ENCODE data around the gene HP1BP3.
A peak's percentile ranks its signal among the peaks of the same experiment; 100 is the strongest.

The HP1BP3 gene

DNA sequence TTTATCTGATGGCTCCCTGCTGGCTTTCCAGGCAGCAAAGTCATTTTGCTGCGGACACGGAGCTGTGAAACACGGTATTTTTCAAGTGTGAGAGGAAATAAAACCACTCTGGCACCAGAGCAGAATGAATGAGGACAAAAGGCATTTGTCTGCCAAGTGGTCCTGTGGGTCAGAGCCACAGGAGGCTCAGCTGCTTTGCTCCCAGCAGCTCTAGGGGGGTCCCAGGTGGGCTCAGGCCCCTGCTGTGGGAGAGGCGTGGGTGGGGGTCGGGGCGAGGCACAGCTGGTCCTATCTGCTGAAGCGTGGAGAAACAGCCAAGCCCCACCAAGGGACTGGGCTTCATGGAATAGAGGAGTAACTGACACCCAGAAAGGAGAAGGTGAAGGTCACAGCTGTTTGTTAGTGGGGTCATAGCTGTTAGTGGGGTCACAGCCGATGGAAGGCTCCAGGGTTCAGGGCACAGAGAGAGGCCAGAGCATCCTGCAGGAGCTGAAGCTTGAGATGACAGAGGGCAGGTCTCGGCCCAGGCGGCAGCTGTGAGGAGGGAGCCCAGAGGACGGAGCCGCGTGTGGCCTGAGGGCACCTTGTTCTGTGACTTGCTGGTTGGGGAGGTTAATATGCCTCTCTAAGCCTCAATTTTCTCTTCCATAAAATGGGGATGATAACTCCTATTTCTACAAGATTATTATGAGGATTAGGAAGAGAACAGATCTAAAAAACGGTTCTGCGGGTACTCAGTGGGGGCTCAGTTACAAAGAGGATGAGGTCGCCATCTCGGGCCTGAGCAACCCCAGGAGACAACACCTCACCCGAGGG is 76.4 kb downstream of the HP1BP3 start:
- DNase-seq = no peak

DNA sequence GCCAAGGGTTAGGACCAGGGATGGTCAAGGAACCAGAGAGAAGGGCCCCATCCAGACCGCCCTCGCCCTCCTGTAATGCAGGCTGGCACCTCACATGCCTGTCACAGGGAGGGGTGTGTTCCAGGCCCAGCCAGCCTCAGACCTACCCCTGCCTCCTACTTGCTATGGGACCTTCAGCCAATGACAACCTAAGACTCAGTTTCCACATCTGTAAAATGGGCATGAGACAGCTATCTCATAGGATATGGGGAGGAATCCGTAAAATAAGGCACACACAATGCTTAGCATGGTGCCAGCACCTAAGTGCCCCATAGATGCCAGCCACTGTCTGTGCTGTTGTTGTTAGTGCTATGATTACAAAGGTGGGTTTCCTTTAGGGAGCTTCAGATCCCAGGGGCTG is 77.2 kb downstream of the HP1BP3 start:
- no peak for DNase-seq

GRCh38 chr1:20708891-20709290 is 78.2 kb downstream of the HP1BP3 start:
- DNase-seq = no peak

GRCh38 chr1:20708057-20708456 is 79.0 kb downstream of the HP1BP3 start:
- DNase-seq = no peak

- DNase-seq = no peak
These were observed 80.3 kb downstream of the HP1BP3 start for GRCh38 chr1:20706841-20707240.

DNA sequence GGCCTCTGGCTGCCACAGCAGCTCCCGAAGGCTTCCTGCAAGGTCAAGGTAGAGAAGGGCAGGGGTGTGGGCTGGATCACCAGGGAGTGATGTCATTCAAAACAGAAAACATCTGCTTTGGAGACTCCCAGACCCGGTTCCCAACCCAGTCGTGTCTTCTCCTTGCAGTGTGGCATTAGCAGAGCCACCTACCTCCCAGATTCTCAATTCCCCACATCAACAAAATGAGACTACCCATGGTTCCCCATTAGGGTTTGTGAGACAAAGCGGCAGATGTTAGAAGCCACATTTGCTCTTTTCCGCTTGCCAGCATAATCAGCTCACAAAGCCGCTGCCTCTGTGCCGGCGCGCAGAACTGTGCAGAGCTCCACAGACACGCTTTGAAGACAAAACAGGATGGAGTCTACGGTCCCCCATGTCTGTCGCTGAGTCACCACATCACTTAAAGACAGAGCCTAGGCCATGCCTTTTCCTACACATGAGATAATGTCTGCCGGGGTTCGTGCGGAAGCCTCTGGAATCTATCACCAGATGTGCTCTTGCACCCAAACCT is 81.8 kb downstream of the HP1BP3 start:
- no peak for DNase-seq

DNA sequence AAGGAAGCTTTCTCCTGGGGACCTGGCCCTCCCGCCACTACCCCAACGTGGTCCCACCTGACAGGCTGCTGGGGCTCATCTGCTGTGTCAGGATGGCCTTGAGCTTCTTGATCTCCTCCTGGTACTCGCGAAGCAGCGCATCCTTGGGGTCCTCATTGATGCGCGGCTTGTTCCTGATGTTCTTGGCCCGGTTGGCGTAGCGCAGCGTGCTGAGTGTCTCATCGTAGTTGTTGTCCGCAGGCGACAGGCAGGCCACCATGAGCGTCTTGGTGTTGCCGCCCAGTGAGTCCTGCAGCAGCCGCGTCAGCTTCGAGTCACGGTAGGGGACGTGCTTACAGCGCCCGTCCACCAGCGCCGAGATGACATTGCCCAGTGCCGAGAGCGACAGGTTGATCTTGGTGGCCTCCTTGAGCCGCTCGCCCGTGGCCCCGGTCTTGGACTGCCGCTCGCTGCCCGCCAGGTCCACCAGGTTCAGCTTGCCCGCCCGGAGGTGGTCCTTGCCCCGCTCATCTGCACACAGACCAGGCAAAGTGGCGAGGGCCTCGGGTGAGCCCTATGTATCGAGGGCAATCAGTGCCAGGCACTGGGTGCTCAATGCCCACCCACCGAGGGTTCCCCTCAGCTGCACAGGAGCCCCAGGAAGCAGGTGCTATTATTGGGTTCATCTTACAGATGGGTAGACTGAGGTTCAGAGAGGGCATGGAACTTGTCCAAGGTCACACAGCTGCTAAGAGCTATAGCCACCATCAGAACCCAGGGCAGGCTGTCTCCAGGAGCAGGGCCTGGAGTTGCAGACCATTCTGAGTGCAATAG is 82.5 kb downstream of the HP1BP3 start:
- no peak for DNase-seq

- DNase-seq = no peak
These were observed 83.9 kb downstream of the HP1BP3 start for GRCh38 chr1:20703124-20703756.

DNA sequence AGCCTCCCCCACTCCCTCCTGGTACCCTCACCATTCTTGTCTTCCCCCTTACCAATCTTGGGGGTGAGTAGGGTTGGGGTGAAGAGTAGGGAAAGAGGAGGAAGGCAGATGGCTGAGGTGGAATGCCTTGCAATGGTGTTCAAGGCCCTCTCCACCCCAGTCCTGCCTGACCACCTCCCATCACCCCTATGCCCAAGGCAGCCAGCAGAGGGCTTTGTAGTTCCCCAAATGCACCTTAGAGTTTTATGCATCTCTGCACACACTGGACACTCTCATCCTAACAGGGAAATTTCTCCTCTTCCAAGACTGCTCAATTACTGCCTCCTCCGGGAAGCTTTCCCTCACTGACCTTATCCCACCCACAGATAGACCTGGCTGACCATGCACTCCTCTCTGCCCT is 84.7 kb downstream of the HP1BP3 start:
- no peak for DNase-seq

- no peak for DNase-seq
These were observed 85.3 kb downstream of the HP1BP3 start for GRCh38 chr1:20701847-20702246.

GRCh38 chr1:20701446-20701845 is 85.7 kb downstream of the HP1BP3 start:
- DNase-seq = no peak

DNA sequence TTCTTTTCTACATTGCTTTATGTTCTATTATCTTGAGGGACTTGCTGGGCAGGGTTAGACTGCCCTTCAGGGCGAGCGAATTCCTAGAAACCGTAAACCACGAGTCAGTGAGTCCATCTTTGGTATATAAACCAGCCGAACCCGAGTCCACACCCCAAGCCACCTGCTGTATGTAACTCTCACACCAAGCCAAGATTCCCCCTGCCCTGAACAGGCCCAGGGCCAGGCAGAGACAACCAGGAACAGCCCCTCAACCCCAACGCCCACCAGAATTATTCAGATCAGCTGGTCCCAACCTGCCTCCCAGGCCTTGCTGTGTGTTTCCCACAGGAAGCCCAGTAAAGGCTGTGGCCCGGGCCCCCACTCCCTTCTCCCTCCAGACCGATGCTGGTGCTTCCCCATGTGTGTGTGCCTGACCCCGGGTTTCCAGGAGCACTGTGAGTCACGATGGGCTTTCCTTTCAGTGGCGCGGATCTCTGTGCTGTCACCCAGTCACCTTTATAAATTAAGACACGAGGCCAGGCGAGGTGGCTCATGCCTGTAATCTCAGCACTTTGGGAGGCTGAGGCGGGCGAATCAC is 86.4 kb downstream of the HP1BP3 start:
- no peak for DNase-seq

GRCh38 chr1:20699558-20699957 is 87.5 kb downstream of the HP1BP3 start:
- DNase-seq = no peak

GRCh38 chr1:20698195-20698910 is 88.8 kb downstream of the HP1BP3 start:
- no peak for DNase-seq

DNA sequence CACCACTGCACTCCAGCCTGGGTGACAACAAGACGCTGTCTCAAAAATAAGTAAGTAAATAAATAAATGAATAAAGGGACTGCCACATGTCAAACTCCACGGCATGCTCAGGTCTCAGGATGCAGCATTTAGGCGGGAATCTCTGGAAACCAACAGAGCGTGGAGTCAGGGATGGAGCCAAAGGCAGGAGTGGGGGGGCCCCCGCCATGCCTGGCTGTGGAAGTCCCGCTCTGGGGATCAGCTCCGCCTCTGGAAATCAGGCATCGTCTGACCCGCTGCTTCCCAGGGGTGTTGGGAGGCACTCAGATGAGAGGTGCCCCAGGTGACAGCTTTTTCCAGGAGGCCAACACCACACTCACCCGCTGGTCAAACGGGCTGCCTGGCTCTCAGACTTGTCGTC is 89.5 kb downstream of the HP1BP3 start:
- no peak for DNase-seq

- peak; percentile 88 for DNase-seq
These were observed 90.4 kb downstream of the HP1BP3 start for GRCh38 chr1:20696397-20697333.

DNA sequence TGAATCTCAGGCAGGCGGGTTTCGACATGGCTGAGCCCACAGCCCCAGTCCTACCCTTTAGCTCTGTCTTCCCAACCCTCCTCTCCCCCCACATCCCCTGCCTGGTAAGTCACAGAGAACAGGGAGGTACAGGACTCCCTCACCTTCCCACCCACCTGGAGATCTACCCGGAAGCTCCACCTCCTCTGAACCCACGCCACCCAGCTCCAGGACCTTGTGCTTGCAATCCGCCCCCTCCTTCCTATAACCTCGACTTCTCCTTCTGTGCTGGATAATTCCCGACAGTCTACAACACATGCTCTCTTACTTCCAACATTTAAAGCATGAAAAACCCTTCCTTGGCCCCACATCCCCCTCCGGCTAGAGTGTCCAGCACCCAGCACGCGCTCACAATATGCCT is 91.6 kb downstream of the HP1BP3 start:
- no peak for DNase-seq

DNA sequence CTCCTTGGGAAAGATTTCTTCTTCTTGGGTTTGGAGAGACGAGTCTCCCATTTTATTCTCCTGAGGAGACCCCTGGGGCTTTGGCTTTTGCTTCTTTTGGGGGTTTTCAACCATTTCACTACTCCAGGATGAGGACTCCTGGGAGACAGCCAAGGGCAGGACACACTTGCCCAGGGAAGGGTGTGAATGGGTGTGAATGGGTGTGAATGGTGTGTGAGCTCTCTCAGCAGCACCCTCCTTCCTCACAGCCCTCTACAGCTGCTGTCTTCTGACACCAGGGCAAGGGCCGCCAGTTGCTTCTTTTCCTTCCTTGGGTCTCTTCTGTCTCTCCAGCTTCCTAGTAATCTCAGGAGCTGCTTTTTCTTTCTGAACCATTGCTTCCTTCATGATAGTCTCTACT is 93.5 kb downstream of the HP1BP3 start:
- no peak for DNase-seq

Measured in activated CD8-positive, alpha-beta memory T cell treated with anti-CD3 and anti-CD28 coated beads, Interleukin-2, amount 50 U/mL, for 48 hours (primary cell).